Smooth muscle cell (in vitro differentiated cells): ENCODE measurements around the gene CISTR. TPM values are rescaled to one million over a fixed set of nuclear protein-coding genes. Genes with fewer than 3 reads are reported as not detected.

Source experiments
- DNase-seq: peaks from one replicate; lab custom pipeline; 2025; ENCODE audit not compliant: unreplicated experiment; lab: John Stamatoyannopoulos, UW
- H2AFZ ChIP-seq: fragments of 200-600 bp; sonication (generic); 2 replicates; pipeline ENCODE4 v1.6.0; 2016; ENCODE audit warnings: antibody characterized with exemption, low read depth, mild to moderate bottlenecking
- H3F3A ChIP-seq: fragments of 200-600 bp; sonication (generic); 2 replicates; pipeline ENCODE4 v1.6.0; 2017; ENCODE audit warnings: antibody characterized with exemption, low read depth
- H3K27ac ChIP-seq: fragments of 200-600 bp; sonication (generic); 2 replicates; pipeline ENCODE4 v1.5.1; 2016; ENCODE audit warnings: low read depth, mild to moderate bottlenecking
- H3K27me3 ChIP-seq: fragments of 200-600 bp; sonication (generic); 2 replicates; pipeline ENCODE4 v1.6.1; 2016; ENCODE audit warnings: low read depth, mild to moderate bottlenecking
- H3K36me3 ChIP-seq: fragments of 200-600 bp; sonication (generic); 2 replicates; pipeline ENCODE4 v1.5.1; 2016; ENCODE audit warnings: low read depth
- H3K4me1 ChIP-seq: fragments of 200-600 bp; sonication (generic); 2 replicates; pipeline ENCODE4 v1.5.1; 2016; ENCODE audit warnings: low read depth
- H3K4me2 ChIP-seq: fragments of 200-600 bp; sonication (generic); 2 replicates; pipeline ENCODE4 v1.6.0; 2016; ENCODE audit warnings: mild to moderate bottlenecking
- H3K4me3 ChIP-seq: fragments of 200-600 bp; sonication (generic); 2 replicates; pipeline ENCODE4 v1.5.1; 2016; ENCODE audit warnings: mild to moderate bottlenecking
- H3K79me2 ChIP-seq: fragments of 200-600 bp; sonication (generic); 2 replicates; pipeline ENCODE4 v1.6.0; 2016; ENCODE audit warnings: low read depth, mild to moderate bottlenecking
- H3K9ac ChIP-seq: fragments of 200-600 bp; sonication (generic); 2 replicates; pipeline ENCODE4 v1.6.0; 2016; ENCODE audit warnings: low read depth
- H3K9me3 ChIP-seq: fragments of 200-600 bp; sonication (generic); replicated peaks from 2 replicates; pipeline ENCODE4 v1.5.1; 2016; ENCODE audit warnings: low read depth
- H4K20me1 ChIP-seq: fragments of 200-600 bp; sonication (generic); 2 replicates; pipeline ENCODE4 v1.6.0; 2016; ENCODE audit warnings: low read depth
- CTCF ChIP-seq: fragments of 200-600 bp; sonication (generic); IDR thresholded peaks from 2 replicates; pipeline ENCODE4 v1.5.1; 2017; ENCODE audit warnings: borderline replicate concordance, mild to moderate bottlenecking, antibody characterized with exemption; ENCODE audit not compliant: insufficient read depth, poor library complexity, severe bottlenecking
- WGBS: methylation state at CpG from one replicate; pipeline ENCODE4 v1.1.7; 2016; ENCODE audit warnings: low lambda C conversion rate; 5-methylcytosine and 5-hydroxymethylcytosine counted together
- polyA plus RNA-seq: library from polyadenylated mRNA; unstranded; fragments of >200 nt; fragmentation: Nextera tagmentation; extraction: Ambion mirVana; gene quantifications from 2 replicates; pipeline ENCODE4 v1.2.1, GENCODE V29; 2016
- total RNA-seq: library from RNA; depleted of rRNA; stranded (reverse); fragments of >200 nt; gene quantifications from 2 replicates; pipeline ENCODE4 v1.2.3, GENCODE V29; 2014

CISTR gene
- total and polyA plus RNA-seq, 2 experiments from 2014 or later, result not detected

GRCh38 chr12:53757101-53757770 lies 5.5 kb upstream of the CISTR start:
- Histone ChIP-seq H3K4me2 (peak overlapping the region; percentile 79), H3K9me3 (no peaks in the 10 kb centered on the region), H3K4me1 (peaks cover 11% of the 10 kb centered on the region), H2AFZ (peak overlapping the region; percentile 71), H3K27me3 (peaks cover 84% of the 10 kb centered on the region), H3K27ac (no peak overlapping the region), H3K79me2 (no peaks in the 10 kb centered on the region), H3K4me3 (no peak overlapping the region), H3F3A (no peaks in the 10 kb centered on the region), H3K9ac (no peak overlapping the region), H3K36me3 (no peaks in the 10 kb centered on the region), H4K20me1 (no peaks in the 10 kb centered on the region)
- TF ChIP-seq CTCF, result peak; percentile 82
- WGBS, result 9% methylated on average over 17 of the region's 17 CpGs
- DNase-seq, result peak; percentile 22

GRCh38 chr12:53756300-53757100 lies 4.7 kb upstream of the CISTR start:
- no peak for TF ChIP-seq CTCF
- H3K4me2 ChIP-seq, result peak overlapping the region; percentile 79
- H3K9me3 ChIP-seq, result no peaks in the 10 kb centered on the region
- H4K20me1 ChIP-seq, result no peaks in the 10 kb centered on the region
- no peaks in the 10 kb centered on the region for H3K79me2 ChIP-seq
- WGBS, result 72% methylated on average over 5 of the region's 5 CpGs
- no peak overlapping the region for H3K27ac ChIP-seq
- peak overlapping the region; percentile 71 for H2AFZ ChIP-seq
- H3K27me3 ChIP-seq, result peaks cover 86% of the 10 kb centered on the region
- H3K9ac ChIP-seq, result no peak overlapping the region
- H3K4me1 ChIP-seq, result peaks cover 15% of the 10 kb centered on the region
- DNase-seq, result no peak
- H3F3A ChIP-seq, result no peaks in the 10 kb centered on the region
- no peak overlapping the region for H3K4me3 ChIP-seq
- no peaks in the 10 kb centered on the region for H3K36me3 ChIP-seq

- H3K79me2 ChIP-seq, result no peaks in the 10 kb centered on the region
- WGBS, result 33% methylated on average over 3 of the region's 3 CpGs
- peaks cover 86% of the 10 kb centered on the region for H3K27me3 ChIP-seq
- no peak for DNase-seq
- no peaks in the 10 kb centered on the region for H3K9me3 ChIP-seq
- H3K36me3 ChIP-seq, result no peaks in the 10 kb centered on the region
- H3K27ac ChIP-seq, result no peak overlapping the region
- no peaks in the 10 kb centered on the region for H3F3A ChIP-seq
- peaks cover 19% of the 10 kb centered on the region for H3K4me1 ChIP-seq
- H3K4me3 ChIP-seq, result no peak overlapping the region
- H4K20me1 ChIP-seq, result no peaks in the 10 kb centered on the region
- H2AFZ ChIP-seq, result no peak overlapping the region
- H3K9ac ChIP-seq, result no peak overlapping the region
- TF ChIP-seq CTCF, result no peak
- no peak overlapping the region for H3K4me2 ChIP-seq
Measured at GRCh38 chr12:53755893-53756292, 4.1 kb upstream of the CISTR start.
